ENCODE measurements around the gene LTBP1. TPM values are rescaled to one million over a fixed set of nuclear protein-coding genes. Genes with fewer than 3 reads are reported as not detected.

LTBP1 gene
- total RNA-seq, 1 donor = 33.7 TPM

- peak; percentile 23 for DNase-seq (ENCODE audit: low read depth)
- TF ChIP-seq CTCF (IDR thresholded peaks at IDR 0.05; ENCODE audit: insufficient read depth, low read depth, low read length) = no peak
- H3K4me3 ChIP-seq (ENCODE audit: low read depth, low read length) = no peak overlapping the region
These were observed 424.7 kb downstream of the LTBP1 start for GRCh38 chr2:33371304-33372090.

- H3K4me3 ChIP-seq (ENCODE audit: low read depth, low read length) = no peak overlapping the region
- peak; percentile 53 for DNase-seq (ENCODE audit: low read depth)
- TF ChIP-seq CTCF (IDR thresholded peaks at IDR 0.05; ENCODE audit: insufficient read depth, low read depth, low read length) = peak; percentile 75
These were observed 426.3 kb downstream of the LTBP1 start for GRCh38 chr2:33372940-33373553.

- no peak for TF ChIP-seq CTCF (IDR thresholded peaks at IDR 0.05; ENCODE audit: insufficient read depth, low read depth, low read length)
- DNase-seq (ENCODE audit: low read depth) = peak; percentile 85
- no peak overlapping the region for H3K4me3 ChIP-seq (ENCODE audit: low read depth, low read length)
These were observed 427.2 kb downstream of the LTBP1 start for GRCh38 chr2:33373986-33374385.

GRCh38 chr2:33375054-33375453 is 428.3 kb downstream of the LTBP1 start:
- H3K4me3 ChIP-seq (ENCODE audit: low read depth, low read length) = no peak overlapping the region
- DNase-seq (ENCODE audit: low read depth) = no peak
- no peak for TF ChIP-seq CTCF (IDR thresholded peaks at IDR 0.05; ENCODE audit: insufficient read depth, low read depth, low read length)

- DNase-seq (ENCODE audit: low read depth) = peak; percentile 42
- H3K4me3 ChIP-seq (ENCODE audit: low read depth, low read length) = no peak overlapping the region
- TF ChIP-seq CTCF (IDR thresholded peaks at IDR 0.05; ENCODE audit: insufficient read depth, low read depth, low read length) = no peak
These were observed 430.3 kb downstream of the LTBP1 start for GRCh38 chr2:33377048-33377447.

- TF ChIP-seq CTCF (IDR thresholded peaks at IDR 0.05; ENCODE audit: insufficient read depth, low read depth, low read length) = no peak
- no peak for DNase-seq (ENCODE audit: low read depth)
- H3K4me3 ChIP-seq (ENCODE audit: low read depth, low read length) = no peak overlapping the region
These were observed 431.9 kb downstream of the LTBP1 start for GRCh38 chr2:33378556-33379210.
